Fibroblast of skin of right biceps (primary cell): ENCODE results near the gene MSTN.
"Not testable (repeated sequence)": the region's sequence is repeated elsewhere in the genome, so short reads cannot be mapped to it uniquely, and the experiment has no call there.

Experiments
- DNase-seq: peaks from one replicate; pipeline ENCODE4 v3.0.0-alpha.2; 2013

The MSTN gene

DNA sequence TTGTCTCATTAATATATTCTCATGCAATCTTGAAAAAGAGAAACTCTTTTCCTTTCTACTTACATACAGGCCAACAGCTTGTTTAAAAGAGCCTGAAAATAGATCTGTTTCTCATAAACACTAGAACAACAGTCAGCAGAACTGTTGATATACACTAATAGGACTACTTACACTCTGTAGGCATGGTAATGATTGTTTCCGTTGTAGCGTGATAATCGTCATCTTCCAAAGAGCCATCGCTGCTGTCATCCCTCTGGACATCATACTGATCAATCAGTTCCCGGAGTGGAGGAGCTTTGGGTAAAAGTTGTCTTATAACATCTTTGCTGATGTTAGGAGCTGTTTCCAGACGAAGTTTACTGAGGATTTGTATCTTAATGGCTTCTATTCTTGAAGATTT is 476 bp downstream of the MSTN start:
- no peak for DNase-seq

DNA sequence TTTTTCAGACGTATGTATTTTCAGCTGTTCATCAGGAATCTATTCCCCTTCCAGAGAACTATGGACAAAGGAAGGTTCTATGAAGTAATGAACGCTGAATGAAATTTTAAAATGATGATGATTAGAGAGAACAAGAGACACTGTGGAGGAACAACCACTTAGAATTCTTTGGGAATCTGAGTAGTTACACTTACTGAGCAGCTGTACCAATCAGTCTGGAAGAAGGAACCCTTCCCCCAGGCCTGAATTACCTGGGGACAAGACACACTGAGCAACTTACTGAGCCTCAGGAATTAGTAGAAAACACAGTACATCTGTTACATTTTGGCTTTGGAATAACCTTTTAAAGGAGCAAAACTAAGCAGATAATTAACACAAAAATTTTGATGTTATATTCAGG is 1.9 kb downstream of the MSTN start:
- no peak for DNase-seq

GRCh38 chr2:190060019-190060418 is 2.5 kb downstream of the MSTN start:
- DNase-seq: no peak

DNA sequence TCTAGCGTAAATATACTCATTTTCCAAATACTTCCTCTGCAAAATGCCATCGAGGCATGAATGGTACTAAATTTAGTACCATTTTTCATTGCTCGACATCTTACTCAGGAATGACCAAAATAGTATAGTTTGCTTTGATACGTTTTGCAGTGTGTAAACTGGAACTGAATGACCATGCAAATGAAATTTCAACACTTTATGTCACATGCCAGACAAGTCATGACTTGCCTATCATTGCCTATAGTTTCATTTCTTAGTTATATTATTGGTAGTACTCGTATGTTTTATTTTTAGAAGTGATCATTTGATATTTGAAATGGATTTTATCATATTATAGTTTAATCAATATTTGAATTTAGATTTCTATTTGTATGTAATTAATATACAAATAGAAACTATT is 9.1 kb downstream of the MSTN start:
- DNase-seq: no peak

GRCh38 chr2:190052307-190052706 is 10.2 kb downstream of the MSTN start:
- no peak for DNase-seq

GRCh38 chr2:190051223-190051622 is 11.3 kb downstream of the MSTN start:
- DNase-seq: no peak

- DNase-seq: peak; percentile 14
Observed at GRCh38 chr2:190050001-190050400, 12.5 kb downstream of the MSTN start.

GRCh38 chr2:190044866-190045265 is 17.7 kb downstream of the MSTN start:
- DNase-seq: no peak

- DNase-seq: peak; percentile 12
Observed at GRCh38 chr2:190043441-190043840, 19.1 kb downstream of the MSTN start.

DNA sequence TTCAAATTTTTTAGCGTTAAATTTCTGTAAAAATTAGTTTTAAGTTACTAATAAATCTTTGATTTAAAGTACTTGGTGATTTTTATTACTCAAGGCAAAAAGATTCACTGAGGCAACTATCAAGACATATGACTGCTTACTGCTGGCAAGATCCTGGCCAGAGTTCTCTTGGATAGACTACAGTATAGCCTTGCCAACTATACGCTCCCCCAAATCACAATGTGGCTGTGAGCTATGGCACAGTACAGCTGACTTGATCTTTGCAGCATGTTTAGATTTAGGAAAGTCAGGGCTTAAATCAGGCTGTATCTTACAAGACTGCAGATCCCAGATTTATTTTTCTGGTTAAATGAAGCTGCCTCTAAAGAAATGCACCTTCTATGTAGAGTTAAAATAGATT is 26.5 kb downstream of the MSTN start:
- DNase-seq: no peak

- not testable (repeated sequence) for DNase-seq
Observed at GRCh38 chr2:190034417-190034816, 28.1 kb downstream of the MSTN start.

GRCh38 chr2:190031969-190032618 is 30.4 kb downstream of the MSTN start:
- DNase-seq: no peak

DNA sequence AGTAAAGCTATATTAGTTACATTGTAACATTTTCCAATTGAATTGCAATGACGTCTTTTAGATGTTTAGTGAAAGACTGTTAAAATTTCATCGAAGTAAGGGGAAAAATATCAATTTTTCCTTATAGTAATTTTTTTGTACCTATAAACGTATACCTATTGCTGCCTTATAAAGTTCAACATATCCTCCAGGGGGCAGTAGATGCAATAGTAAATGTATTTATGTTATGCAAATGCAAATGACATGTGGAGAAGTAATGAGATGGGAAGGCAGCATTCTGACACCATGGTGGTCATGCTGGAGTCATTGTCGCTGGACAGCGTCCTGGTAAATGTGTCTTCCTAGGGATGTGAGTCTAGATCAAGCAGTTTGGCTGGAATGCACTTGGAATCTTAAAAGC is 38.7 kb downstream of the MSTN start:
- peak; percentile 41 for DNase-seq

GRCh38 chr2:190020720-190021119 is 41.8 kb downstream of the MSTN start:
- DNase-seq: no peak

DNA sequence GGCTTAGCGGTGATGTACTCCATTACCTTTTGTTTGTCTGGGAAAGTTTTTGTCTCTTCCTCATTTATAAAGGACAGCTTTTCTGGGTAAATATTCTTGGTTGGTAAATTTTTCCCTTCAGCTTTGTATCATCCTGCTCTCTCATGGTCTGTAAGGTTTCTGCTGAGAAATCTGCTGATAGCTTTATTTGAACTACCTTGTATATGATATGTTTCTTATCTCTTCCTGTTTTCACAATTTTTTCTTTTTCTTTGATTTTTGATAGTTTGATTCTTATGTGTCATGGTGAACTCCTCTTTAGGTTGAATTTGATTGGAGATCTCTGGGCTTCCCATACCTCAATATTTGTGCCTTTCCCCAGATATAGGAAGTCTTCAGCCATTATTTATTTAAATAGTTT is 44.7 kb downstream of the MSTN start:
- DNase-seq: no peak

GRCh38 chr2:190015969-190016368 is 46.6 kb downstream of the MSTN start:
- not testable (repeated sequence) for DNase-seq
